GM12892 (cell line): ENCODE results near the gene PNPLA1.

Experiments used
- DNase-seq: peaks from one replicate; pipeline ENCODE4 v3.0.0; 2011; ENCODE audit not compliant: insufficient read length
- FAIRE-seq: peaks from 2 replicates; lab custom pipeline; 2011; peaks lifted over from hg19 to GRCh38; lab: Jason Lieb, UNC
- POLR2A ChIP-seq: IDR thresholded peaks from 2 replicates; pipeline ENCODE4 v1.6.1; 2011; ENCODE audit warnings: low read depth, low read length, control low read depth
- POLR2AphosphoS5 ChIP-seq: IDR thresholded peaks from 2 replicates; pipeline ENCODE4 v1.6.1; 2011; ENCODE audit warnings: low read depth, low read length, control low read depth
- TAF1 ChIP-seq: IDR thresholded peaks from 2 replicates; pipeline ENCODE4 v1.6.1; 2011; ENCODE audit warnings: low read depth, mild to moderate bottlenecking, control low read depth, low read length, borderline replicate concordance

PNPLA1 gene

DNA sequence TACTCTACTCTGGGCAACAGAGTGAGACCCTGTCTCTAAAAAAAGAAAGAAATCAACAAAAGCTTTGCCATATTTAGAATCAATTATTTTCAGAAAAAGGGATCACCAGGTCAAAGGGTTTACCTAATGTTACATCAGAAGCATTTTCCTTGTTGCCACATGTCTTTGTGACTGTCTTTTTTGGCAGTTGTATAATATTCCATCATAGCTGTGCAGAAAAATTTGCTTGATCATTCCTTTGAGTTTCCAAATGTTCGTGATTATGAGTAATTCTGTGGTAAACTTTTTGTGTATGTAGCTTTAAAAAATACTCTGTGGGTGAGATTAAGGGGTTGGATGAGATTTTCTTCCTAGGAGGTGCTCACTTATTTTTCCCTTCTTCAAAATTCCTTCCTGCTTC, 26.4 kb downstream of the PNPLA1 start:
- DNase-seq (no peak), FAIRE-seq (no peak)
- no peak for TF ChIP-seq POLR2A

DNA sequence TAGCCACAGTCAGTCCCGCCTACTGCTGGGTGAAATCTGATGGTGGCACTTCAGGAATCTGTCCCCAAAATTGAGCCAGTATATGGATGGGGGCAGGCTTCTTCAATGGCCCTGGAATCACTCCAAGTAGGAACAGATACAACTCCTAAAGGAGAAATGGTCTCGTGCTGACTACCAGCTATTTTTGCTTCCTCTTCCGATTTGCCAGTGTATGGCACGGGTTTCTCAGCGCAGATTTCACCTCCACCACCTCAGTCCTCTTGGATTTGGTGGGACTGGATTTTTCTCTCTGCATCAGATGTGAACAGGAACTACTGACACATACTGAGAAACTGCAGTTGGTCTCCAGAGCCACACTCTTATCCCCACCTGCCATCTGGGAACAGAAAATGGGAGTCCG, 27.2 kb downstream of the PNPLA1 start:
- no peak for TF ChIP-seq TAF1
- no peak for TF ChIP-seq POLR2A
- TF ChIP-seq POLR2AphosphoS5: no peak
- no peak for FAIRE-seq
- DNase-seq: no peak

DNA sequence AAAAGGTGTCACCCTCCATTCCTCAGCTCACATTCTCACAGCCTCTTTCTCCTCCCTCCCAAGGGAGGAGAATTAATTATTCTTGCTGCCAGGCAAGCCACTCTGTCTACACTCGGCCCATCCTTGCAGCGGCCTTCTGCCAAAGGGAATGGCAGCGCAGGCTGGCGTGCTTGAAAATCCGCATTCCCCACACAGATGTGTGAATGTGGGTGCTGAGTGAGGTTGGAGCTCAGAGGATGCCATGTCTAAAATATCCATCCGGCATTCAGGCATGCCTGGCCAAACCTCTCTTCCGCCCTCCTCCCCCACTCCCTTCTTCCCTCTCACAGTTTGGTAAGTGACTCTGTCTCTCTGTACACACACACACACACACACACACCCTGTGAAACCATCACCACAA, 27.7 kb downstream of the PNPLA1 start:
- TF ChIP-seq POLR2A: no peak
- TF ChIP-seq POLR2AphosphoS5: no peak
- no peak for TF ChIP-seq TAF1
- DNase-seq (no peak), FAIRE-seq (no peak)

DNA sequence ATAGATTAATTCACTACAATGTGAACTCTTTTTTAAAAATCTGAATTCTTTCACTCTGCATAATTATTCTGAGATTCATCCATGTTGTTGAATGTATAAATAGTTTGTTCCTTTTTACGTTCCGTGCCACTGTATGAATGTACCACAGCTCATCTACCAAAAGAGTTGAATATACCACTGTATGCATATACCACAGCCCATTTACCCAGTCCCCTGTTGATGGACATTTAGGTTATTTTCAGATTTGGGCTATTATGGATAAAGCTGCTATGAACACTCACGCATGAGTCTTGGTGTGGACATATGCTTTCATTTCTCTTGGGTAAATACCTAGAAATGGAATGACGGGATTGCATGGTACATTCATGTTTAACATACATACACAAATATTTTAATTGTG, 28.2 kb downstream of the PNPLA1 start:
- TF ChIP-seq TAF1: no peak
- TF ChIP-seq POLR2A: no peak
- no peak for TF ChIP-seq POLR2AphosphoS5
- DNase-seq (no peak), FAIRE-seq (no peak)

DNA sequence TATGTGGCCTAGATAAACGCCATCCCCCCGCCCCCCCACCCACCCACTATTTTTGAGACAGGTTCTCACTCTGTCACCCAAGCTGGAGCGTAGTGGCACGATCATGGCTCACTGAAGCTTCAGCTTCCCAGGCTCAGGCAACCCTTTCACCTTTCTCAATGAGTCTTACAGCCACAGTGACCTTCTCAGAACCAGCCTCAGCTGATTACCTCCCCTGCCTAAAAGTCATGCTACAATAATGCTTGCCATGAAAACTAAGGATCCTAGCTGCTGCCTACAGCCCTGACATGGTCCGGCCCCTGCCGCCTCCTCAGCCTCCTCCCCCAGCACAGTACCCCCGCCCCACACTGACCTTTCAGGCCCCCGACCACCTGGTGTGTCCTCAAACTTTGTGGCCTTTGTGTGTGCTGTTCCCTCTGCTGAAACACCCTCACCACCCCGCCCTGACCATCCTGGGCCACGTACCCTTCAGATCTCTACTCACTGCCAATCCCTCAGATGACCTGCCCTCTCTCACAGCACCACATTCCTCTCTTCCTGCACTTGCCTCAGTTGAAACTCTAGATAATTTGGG, 31.3 kb downstream of the PNPLA1 start:
- no peak for FAIRE-seq
- DNase-seq: no peak
- TF ChIP-seq POLR2AphosphoS5: no peak
- no peak for TF ChIP-seq TAF1
- TF ChIP-seq POLR2A: no peak

DNA sequence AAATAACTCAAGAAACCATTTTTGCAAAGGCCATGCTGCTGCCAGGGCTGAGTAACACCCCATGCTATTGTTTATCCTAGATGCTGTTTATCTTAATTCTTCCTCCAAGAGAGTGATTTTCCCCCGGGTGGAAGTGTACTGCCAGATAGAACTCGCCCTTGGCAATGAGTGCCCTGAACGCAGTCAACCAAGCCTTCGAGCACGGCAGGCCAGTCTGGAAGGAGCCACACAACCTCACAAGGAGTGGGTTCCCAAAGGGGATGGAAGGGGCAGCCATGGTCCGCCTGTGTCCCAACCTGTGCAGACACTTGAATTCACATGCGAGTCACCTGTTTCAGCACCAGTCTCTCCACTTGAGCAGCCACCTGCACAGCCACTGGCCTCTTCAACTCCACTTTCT, 31.9 kb downstream of the PNPLA1 start:
- no peak for DNase-seq
- TF ChIP-seq POLR2AphosphoS5 (no peak), TAF1 (no peak), POLR2A (no peak)
- FAIRE-seq: no peak

DNA sequence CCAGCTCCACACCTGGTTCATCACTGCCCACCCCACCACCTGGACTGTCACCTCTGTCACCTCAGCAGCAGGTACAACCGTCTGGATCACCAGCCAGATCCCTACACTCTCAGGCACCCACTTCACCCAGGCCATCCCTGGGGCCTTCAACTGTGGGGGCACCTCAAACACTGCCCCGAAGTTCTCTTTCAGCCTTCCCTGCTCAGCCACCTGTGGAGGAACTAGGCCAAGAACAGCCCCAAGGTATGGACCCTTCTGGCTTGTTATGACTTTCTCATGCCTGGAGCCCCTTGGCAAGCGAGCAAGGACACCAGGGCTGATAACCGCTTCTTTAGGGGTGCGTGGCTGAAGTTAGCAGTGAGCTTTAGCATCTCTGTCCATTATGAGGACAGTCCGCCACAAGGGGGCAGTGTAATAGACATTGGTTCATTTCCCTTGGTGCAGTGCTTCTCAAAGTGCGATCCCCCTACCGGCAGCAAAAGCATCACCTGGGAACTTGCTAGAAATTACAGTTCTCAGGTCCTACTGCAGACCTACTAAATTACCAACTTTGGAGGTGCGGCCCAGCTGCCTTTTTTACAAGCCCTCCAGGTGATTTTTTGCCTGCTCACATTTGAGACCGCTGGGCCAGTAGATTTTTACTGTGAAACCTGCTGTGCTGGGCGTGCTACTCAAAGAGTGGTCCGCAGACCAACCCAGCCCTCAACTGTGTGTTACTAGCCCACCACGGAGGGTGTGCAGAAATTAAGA, 32.5 kb downstream of the PNPLA1 start:
- FAIRE-seq (peak; percentile 87), DNase-seq (peak; percentile 64)
- TF ChIP-seq POLR2AphosphoS5 (no peak), TAF1 (no peak), POLR2A (no peak)

DNA sequence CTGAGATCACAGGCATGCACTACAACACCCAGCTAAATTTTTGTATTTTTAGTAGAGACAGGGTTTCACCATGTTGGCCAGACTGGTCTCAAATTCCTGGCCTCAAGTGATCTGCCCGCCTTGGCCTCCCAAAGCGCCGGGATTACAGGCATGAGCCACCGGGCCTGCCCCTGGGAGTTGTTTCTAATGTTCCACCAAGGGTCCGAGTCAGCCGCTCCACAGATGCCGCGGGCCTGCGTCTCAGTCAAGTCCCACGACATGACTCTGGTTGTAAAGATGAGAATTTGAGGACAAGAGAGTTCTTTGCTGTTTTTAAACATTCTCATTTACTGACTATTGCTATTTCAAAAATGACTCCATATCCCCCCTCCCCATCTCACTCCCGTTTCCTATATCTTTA, 36.0 kb downstream of the PNPLA1 start:
- no peak for FAIRE-seq
- no peak for DNase-seq
- TF ChIP-seq POLR2AphosphoS5: no peak
- TF ChIP-seq TAF1: no peak
- no peak for TF ChIP-seq POLR2A

DNA sequence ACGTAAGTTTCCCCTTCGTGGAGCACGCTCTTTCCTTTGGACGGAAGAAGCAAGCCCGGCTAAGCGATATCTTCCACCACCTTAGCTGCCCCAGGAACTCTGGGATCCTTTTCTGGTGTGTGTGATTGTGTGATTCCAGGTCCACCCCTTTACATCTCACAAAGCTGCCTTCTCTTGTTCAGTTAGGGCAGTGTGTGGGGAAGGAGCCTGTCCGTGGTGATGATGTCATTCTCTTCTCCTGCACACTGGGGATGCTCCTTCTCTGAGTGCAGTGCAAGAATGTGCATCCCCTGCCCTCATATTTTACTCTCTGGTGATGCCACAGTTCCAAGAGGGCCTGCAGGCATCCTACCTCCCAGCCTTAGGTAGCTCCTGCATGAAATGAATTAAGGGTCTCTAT, 36.5 kb downstream of the PNPLA1 start:
- no peak for FAIRE-seq
- no peak for DNase-seq
- TF ChIP-seq TAF1 (no peak), POLR2AphosphoS5 (no peak), POLR2A (no peak)

DNA sequence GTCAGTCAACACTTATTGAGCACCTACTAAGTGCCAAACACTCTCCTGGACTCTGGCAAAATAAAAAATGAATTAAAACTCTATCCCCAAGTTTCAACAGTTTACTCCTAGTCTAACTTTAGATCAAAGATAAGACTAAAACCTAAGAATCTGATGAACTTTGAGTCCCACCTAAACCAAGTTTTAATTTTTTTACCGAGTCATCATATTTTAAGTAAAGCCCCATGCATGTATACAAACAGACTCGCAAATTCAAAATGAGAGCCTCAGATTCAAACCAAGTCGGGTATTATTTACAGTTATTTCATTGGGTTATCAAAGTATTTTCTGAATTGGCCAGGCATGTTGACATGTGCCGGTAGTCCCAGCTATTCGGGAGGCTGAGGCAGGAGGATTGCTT, 38.7 kb downstream of the PNPLA1 start:
- no peak for TF ChIP-seq POLR2AphosphoS5
- TF ChIP-seq TAF1: no peak
- no peak for TF ChIP-seq POLR2A
- no peak for FAIRE-seq

DNA sequence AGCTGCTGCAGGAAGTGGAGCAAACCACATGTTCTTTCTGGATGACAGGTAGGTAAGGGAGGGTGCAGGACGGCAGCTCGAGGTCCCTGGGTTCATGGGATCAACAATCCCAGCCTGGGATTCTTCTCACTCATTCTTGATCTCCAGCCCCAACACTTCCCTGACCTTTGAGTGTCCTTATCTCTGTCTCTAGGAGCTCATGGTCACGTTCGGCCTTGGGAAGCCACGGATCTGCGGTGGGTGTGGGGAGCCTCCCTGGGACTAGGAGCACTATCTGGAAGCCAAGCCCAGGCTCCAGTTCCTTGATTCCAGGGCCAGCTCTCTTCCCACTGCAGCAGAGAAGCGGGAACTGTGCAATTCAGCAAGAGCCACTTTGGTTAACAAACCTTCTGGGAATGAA, 39.3 kb downstream of the PNPLA1 start:
- FAIRE-seq (no peak), DNase-seq (no peak)
- no peak for TF ChIP-seq POLR2A
- TF ChIP-seq TAF1: no peak
- TF ChIP-seq POLR2AphosphoS5: no peak

More for the DNA sequence above, 38.7 kb downstream of the PNPLA1 start:
- no peak for DNase-seq

DNA sequence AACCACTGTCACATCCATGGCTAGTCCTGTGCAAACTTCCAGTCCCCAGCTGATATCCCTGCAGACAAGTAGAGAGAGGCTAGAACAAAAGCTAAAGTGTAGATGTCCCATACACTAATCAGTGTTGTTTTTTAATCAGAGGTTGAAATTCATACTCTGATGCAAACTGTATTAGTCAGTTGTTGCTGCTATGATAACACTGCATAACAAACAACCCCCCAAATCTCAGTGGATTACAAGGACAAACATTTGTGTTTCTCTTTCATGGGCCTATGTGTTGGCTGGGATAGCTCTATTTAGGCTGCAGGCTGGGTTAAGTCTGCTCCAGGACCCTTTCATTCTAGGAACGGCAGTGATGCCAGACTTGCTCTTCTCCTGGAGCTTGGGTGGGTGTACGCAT, 40.0 kb downstream of the PNPLA1 start:
- DNase-seq (no peak), FAIRE-seq (no peak)
- TF ChIP-seq POLR2AphosphoS5 (no peak), POLR2A (no peak), TAF1 (no peak)
